HUES6 (cell line): ENCODE results near the gene MST1R.
A peak's percentile ranks its signal among the peaks of the same experiment; 100 is the strongest.
"Not testable (repeated sequence)": the region's sequence is repeated elsewhere in the genome, so short reads cannot be mapped to it uniquely, and the experiment has no call there.

Experiments
- H3K27ac ChIP-seq: 2 replicates; pipeline ENCODE4 v1.7.0; 2013; ENCODE audit warnings: low read depth, mild to moderate bottlenecking, low read length, inconsistent platforms
- H3K27me3 ChIP-seq: 2 replicates; pipeline ENCODE4 v1.6.1; 2013; ENCODE audit warnings: low read length; ENCODE audit not compliant: control insufficient read depth, insufficient read depth
- H3K36me3 ChIP-seq: 2 replicates; pipeline ENCODE4 v1.6.1; 2013; ENCODE audit warnings: low read length; ENCODE audit not compliant: control insufficient read depth, insufficient read depth
- H3K4me1 ChIP-seq: 2 replicates; pipeline ENCODE4 v1.6.1; 2013; ENCODE audit warnings: low read length; ENCODE audit not compliant: control insufficient read depth, insufficient read depth
- H3K4me3 ChIP-seq: 2 replicates; pipeline ENCODE4 v1.5.1; 2013; ENCODE audit warnings: low read depth, low read length
- H3K9ac ChIP-seq: one replicate; pipeline ENCODE4 v1.6.1; 2013; ENCODE audit warnings: mild to moderate bottlenecking, low read length
- H3K9me3 ChIP-seq: 2 replicates; pipeline ENCODE4 v1.6.1; 2013; ENCODE audit warnings: low read depth, low read length; ENCODE audit not compliant: control insufficient read depth, insufficient read depth

The MST1R gene

DNA sequence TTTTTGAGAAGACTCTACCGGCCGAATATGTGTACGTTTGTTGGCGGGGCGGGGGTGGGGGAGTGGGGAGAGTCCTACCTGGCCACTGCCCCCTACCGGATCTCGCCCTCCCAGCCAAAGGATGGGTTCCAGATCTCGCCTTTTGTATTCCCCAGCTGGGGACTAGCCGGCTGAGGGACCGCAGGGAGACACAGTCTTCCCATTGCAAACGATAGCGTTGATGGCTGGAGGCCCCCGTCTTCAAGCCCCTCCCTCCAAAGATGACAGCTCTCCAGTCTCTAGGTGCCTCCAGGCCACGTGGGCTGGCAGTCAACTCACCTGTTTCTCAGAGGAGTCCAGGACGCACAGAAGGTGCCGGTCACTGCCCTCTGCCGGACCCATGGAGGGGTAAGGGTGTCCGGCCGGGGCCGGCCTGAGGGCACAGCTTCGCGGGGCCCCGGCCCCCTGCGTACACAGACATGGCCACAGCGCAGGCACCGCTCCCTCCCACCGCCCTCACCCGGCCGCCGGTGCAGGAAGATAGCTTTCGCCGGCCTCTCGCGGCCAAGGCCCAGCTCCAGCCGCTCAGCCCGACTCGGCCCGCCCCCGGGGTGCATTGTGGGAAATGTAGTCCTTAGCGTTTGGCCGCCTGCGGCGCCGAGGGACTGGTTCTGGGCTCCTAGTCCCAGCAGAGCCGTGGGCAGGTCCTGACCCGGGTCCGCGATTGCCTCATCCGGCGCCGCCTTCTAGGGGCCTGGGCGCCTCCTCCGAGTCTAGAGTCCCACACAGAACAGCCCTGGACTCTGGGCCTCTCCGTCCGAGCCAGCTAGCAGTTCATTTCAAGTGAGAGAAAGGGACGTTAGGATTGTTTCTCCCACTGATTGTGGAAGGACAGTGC, 25.9 kb upstream of the MST1R start, which contains the start of gene MON1A:
Gene MON1A (minus strand): TSS at position 521 of the 877 bp plus-strand sequence. CDS start 16,465 bp downstream, outside the sequence.
- Histone ChIP-seq H3K9ac (peak within 1 kb of the TSS; percentile 68), H3K36me3 (no peaks in the 10 kb centered on the region), H3K4me1 (peaks cover 22% of the 10 kb centered on the region), H3K4me3 (peak within 1 kb of the TSS; percentile 86), H3K9me3 (no peaks in the 10 kb centered on the region), H3K27ac (no peak within 1 kb of the TSS; the same call in 1 of the 2 replicates), H3K27me3 (no peaks in the 10 kb centered on the region)

DNA sequence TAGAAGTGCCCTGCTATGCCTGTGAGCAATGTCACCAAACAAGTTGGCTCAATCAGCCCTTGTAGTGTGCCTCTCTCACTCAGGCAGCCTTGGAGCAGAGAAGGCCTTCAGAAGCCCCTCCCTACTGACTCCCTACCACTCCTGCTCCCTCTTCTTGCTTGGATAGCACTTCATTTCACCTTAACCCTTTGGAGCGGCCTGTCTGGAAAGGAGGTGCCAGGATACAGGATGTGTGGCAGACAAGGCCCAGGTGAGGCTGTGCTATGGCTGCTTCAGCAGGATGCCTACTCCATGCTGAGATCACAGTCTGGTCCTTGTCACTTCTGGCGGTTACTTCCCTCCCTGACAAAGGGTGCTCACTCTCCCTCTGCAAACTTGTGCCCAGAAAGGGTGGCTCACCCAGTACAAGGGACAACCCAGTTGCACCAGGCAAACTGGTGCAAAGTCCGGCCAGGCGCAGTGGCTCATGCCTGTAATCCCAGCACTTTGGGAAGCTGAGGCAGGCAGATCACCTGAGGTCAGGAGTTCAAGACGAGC, 24.9 kb upstream of the MST1R start:
- no peaks in the 10 kb centered on the region for H3K36me3 ChIP-seq
- H3K9ac ChIP-seq: no peak overlapping the region
- no peak overlapping the region for H3K27ac ChIP-seq
- no peaks in the 10 kb centered on the region for H3K9me3 ChIP-seq
- peaks cover 22% of the 10 kb centered on the region for H3K4me1 ChIP-seq
- peak overlapping the region; percentile 86; the same call in 1 of the 2 replicates for H3K4me3 ChIP-seq
- no peaks in the 10 kb centered on the region for H3K27me3 ChIP-seq

DNA sequence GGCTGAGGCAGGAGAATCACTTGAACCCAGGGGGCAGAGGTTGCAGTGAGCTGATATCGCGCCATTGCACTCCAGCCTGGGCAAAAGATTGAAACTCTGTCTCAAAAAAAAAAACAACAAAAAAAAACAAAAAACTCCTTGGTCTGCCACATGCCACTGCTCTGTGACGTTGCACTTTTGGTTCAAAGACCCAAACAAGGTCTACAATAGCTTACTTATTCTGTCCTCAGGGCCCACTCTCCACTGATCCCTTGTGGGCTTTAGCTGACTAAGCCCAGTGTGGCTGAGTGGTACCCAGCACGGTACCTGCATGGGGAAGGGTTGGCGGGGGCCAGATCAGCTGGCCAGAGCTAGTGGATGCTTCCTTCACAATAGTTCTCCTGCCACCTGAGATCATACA, 24.1 kb upstream of the MST1R start:
- Histone ChIP-seq H3K9ac (no peak overlapping the region), H3K36me3 (no peaks in the 10 kb centered on the region), H3K27ac (no peak overlapping the region), H3K9me3 (no peaks in the 10 kb centered on the region), H3K27me3 (no peaks in the 10 kb centered on the region), H3K4me3 (no peak overlapping the region), H3K4me1 (peaks cover 22% of the 10 kb centered on the region)

DNA sequence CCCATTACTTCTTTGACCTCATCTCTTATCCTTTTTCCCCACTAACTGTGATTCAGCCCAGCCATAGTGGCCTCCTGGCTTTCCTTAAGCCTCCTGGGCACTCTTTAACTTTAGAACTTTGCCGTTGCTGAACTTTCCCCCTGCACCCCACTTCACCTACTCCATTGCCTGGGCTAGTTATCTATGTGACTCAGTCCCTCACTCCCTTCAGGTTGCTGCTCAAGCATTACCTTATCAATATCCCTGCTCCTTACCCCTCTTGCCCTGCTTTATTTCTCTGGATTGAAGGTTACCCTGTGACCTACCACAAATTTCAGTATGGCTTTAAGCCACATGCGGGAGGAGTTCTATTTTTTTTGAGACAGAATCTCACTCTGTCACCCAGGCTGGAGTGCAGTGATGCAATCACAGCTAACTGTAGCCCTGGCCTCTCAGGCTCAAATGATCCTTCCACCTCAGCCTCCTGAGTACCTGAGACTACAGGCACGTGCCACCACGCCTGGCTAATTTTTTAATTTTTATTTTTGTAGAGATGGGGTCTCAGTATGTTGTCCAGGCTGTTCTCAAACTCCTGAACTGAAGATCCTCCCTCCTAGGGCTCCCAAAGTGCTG, 22.6 kb upstream of the MST1R start:
- H3K9ac ChIP-seq: no peak overlapping the region
- no peaks in the 10 kb centered on the region for H3K27me3 ChIP-seq
- no peaks in the 10 kb centered on the region for H3K36me3 ChIP-seq
- H3K9me3 ChIP-seq: no peaks in the 10 kb centered on the region
- no peak overlapping the region for H3K27ac ChIP-seq
- no peak overlapping the region for H3K4me3 ChIP-seq
- H3K4me1 ChIP-seq: peaks cover 19% of the 10 kb centered on the region

DNA sequence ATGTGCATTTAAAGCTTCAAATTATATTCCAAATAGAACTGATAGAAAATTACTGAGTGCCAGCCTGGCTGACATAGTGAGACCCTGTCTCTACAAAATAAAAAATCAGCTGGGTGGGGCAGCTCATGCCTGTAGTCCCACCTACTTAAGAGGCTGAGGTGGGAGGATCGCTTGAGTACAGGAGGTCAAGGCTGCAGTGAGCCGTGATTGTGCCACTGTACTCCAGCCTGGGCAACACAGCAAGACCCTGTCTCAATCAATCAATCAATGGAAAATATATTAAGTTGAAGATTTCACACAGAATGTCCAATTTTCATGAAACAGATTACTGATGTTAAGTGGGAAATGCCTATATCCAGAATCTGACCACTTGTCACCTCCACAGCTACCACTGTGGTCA, 21.8 kb upstream of the MST1R start:
- H3K27ac ChIP-seq: no peak overlapping the region
- H3K27me3 ChIP-seq: no peaks in the 10 kb centered on the region
- H3K4me1 ChIP-seq: peaks cover 13% of the 10 kb centered on the region
- no peaks in the 10 kb centered on the region for H3K9me3 ChIP-seq
- no peak overlapping the region for H3K4me3 ChIP-seq
- no peaks in the 10 kb centered on the region for H3K36me3 ChIP-seq
- H3K9ac ChIP-seq: no peak overlapping the region

DNA sequence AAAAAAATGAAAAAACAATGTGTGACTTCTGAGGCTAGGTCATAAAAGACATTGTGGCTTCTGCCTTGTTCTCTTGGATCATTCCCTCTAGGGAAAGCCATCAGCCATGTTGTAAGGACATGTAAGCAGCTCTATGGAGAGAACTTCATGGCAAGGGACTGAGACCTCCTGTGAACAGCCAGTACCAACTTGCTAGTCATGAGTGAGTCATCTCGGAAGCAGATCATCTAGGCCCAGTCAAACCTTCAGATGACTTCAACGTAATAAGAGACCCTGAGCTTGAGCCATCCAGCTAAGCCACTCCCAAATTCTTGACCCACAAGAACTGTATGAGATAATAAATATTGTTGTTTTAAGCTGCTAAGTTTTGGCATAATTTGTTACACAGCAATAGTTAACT, 21.0 kb upstream of the MST1R start:
- H3K9ac ChIP-seq: no peak overlapping the region
- no peak overlapping the region for H3K4me3 ChIP-seq
- H3K27me3 ChIP-seq: no peaks in the 10 kb centered on the region
- H3K9me3 ChIP-seq: no peaks in the 10 kb centered on the region
- peaks cover 6% of the 10 kb centered on the region for H3K4me1 ChIP-seq
- H3K27ac ChIP-seq: no peak overlapping the region
- H3K36me3 ChIP-seq: no peaks in the 10 kb centered on the region

DNA sequence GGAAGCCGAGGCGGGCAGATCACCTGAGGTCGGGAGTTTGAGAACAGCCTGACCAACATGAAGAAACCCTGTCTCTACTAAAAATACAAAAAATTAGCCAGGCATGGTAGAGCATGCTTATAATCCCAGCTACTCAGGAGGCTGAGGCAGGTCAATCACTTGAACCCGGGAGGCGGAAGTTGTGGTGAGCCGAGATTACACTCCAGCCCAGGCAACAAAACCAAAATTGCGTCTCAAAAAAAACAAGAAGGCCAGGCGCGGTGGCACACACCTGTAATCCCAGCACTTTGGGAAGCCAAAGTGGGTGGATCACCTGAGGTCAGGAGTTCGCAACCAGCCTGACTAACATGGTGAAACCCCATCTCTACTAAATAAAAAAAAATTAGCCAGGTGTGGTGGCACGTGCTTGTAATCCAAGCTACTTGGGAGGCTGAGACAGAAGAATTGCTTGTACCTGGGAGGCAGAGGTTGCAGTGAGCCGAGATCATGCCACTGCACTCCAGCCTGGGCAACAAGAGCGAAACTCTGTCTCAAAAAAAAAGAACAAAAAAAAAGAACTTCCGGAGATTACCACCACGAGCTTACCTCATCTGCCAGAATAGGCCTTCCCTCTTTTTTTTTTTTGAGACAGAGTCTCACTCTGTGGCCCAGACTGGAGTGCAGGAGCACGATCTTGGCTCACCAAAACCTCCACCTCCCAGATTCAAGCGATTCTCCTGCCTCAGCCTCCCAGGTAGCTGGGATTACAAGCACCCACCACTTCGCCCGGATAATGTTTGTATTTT, 14.3 kb upstream of the MST1R start:
- H3K36me3 ChIP-seq, H3K4me3 ChIP-seq, H3K9ac ChIP-seq, H3K4me1 ChIP-seq, H3K27me3 ChIP-seq, H3K9me3 ChIP-seq, H3K27ac ChIP-seq: not testable (repeated sequence)

DNA sequence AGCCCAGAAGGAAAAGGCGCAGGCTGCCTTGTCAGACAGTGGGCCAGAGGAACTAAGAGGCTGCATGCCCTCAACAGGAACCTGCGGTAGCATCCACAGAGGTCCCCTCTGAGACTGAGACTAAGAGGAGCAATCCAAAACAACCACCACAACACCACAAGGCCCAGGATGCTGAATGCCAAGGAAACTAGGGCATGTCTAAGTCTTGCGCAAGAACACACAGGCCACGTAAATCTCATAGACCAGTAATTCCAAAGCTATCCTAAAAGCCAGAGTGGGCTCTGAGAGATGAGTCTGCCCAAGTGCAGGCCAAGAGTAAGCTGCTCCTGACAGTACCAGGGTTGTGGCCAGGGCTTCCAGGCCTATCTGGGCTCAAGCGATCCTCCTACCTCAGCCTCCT, 13.0 kb upstream of the MST1R start:
- H3K4me1 ChIP-seq: no peaks in the 10 kb centered on the region
- no peaks in the 10 kb centered on the region for H3K36me3 ChIP-seq
- H3K4me3 ChIP-seq: no peak overlapping the region
- H3K27me3 ChIP-seq: peaks cover 4% of the 10 kb centered on the region; the same call in 1 of the 2 replicates
- H3K9me3 ChIP-seq: no peaks in the 10 kb centered on the region
- no peak overlapping the region for H3K27ac ChIP-seq
- H3K9ac ChIP-seq: no peak overlapping the region

DNA sequence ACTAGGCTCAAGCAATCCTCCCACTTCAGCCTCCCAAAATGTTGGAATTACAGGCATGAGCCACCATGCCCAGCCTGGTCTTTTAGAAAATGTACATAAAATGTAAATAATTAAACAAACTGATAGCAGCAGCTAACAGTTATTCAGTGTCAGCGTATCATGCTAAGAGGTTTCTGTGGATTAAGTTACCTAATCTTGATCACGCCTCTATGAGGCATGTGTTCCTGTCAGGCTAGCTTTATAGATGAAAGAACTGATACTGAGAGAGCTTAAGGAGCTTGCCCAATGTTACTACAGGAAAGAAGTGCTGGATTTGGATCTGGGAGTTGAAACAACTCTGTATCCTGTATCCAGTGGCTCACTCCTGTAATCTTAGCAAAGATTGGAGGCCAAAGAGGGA, 11.2 kb upstream of the MST1R start:
- peaks cover 21% of the 10 kb centered on the region for H3K27me3 ChIP-seq
- no peaks in the 10 kb centered on the region for H3K36me3 ChIP-seq
- no peak overlapping the region for H3K9ac ChIP-seq
- H3K27ac ChIP-seq: no peak overlapping the region
- H3K4me3 ChIP-seq: no peak overlapping the region
- peaks cover 16% of the 10 kb centered on the region for H3K4me1 ChIP-seq
- H3K9me3 ChIP-seq: no peaks in the 10 kb centered on the region

DNA sequence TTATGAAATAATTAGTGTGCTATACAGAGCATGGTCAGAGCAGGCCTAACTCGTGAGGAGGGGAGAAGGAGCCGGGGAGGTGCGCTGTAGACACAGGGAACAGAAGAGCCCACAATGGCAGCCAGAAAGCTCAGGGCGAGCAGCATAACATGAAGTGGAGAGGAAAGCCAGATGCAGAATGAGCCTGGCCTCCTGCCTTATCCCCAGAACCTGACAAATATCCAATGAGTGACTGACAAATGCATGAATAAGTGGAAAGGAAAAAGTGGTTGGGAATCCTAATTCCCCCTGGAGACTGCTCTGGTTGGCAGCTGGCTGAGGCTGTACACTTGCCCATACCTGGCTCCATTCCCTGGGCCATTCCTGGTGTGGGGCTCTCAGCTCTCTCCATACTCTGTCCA, 9.2 kb upstream of the MST1R start:
- Histone ChIP-seq H3K9ac (no peak overlapping the region), H3K9me3 (no peaks in the 10 kb centered on the region), H3K4me1 (peaks cover 29% of the 10 kb centered on the region), H3K4me3 (no peak overlapping the region), H3K27me3 (peaks cover 35% of the 10 kb centered on the region), H3K36me3 (no peaks in the 10 kb centered on the region), H3K27ac (no peak overlapping the region)
